SK-N-SH (cell line): Measurements from ENCODE around the gene PKDCC. TPM values are rescaled to one million over a fixed set of nuclear protein-coding genes. Genes with fewer than 3 reads are reported as not detected.

Experiments used
- CTCF ChIA-PET: fragments of 300-600, 350-600 bp; formaldehyde crosslinking; extraction: SDS; loops from one replicate; lab custom pipeline; 2021; lab: Yijun Ruan, JAX
- POLR2A ChIA-PET: fragments of 350-600 bp; sonication (Branson Sonifier 250); formaldehyde crosslinking; extraction: SDS; loops from one replicate; lab custom pipeline; 2020; ENCODE audit warnings: antibody characterized with exemption, inconsistent platforms; lab: Yijun Ruan, JAX
- DNase-seq: peaks from one replicate; pipeline ENCODE4 v3.0.0; 2012
- H2AFZ ChIP-seq: fragments of 200-600 bp; sonication (generic); 2 replicates; pipeline ENCODE4 v1.8.1; 2016; ENCODE audit warnings: antibody characterized with exemption, mild to moderate bottlenecking, low read depth
- H3F3A ChIP-seq: fragments of 200-600 bp; sonication (generic); replicated peaks from 2 replicates; pipeline ENCODE3; 2016; ENCODE audit warnings: antibody characterized with exemption, mild to moderate bottlenecking; ENCODE audit not compliant: insufficient read depth
- H3K27ac ChIP-seq, 2 experiments: fragments of 200-500 bp in 1 of 2; fragments of 200-600 bp in 1 of 2; sonication (Bioruptor generic) in 1 of 2; sonication (generic), shearing (Covaris generic) in 1 of 2; 2 replicates each; pipeline versions ENCODE4 v1.5.1 to v1.6.1; 2014 to 2016; ENCODE audit warnings: low read depth in 2 of 2, inconsistent platforms in 1 of 2, low read length in 1 of 2, mild to moderate bottlenecking in 1 of 2, mixed read lengths in 1 of 2
- H3K27me3 ChIP-seq: fragments of 200-600 bp; sonication (generic), shearing (Covaris generic); 2 replicates; pipeline ENCODE4 v1.6.1; 2016; ENCODE audit warnings: mixed run types; ENCODE audit not compliant: insufficient read depth
- H3K36me3 ChIP-seq, 2 experiments: fragments of 200-500 bp in 1 of 2; fragments of 200-600 bp in 1 of 2; sonication (Bioruptor generic) in 1 of 2; sonication (generic) in 1 of 2; replicated peaks in 1 of 2; 2 replicates each; pipeline versions ENCODE3 to v1.5.1; 2014 to 2016; ENCODE audit warnings: low read length in 1 of 2, mild to moderate bottlenecking in 1 of 2; ENCODE audit not compliant: insufficient read depth in 2 of 2, control insufficient read depth in 1 of 2
- H3K4me1 ChIP-seq, 2 experiments: fragments of 200-500 bp in 1 of 2; fragments of 200-600 bp in 1 of 2; sonication (Bioruptor generic) in 1 of 2; sonication (generic), shearing (Covaris generic) in 1 of 2; 2 replicates each; pipeline versions ENCODE4 v1.5.1 to v1.6.1; 2014 to 2016; ENCODE audit warnings: low read depth in 1 of 2, low read length in 1 of 2, mixed run types in 1 of 2; ENCODE audit not compliant: insufficient read depth in 2 of 2, control insufficient read depth in 1 of 2
- H3K4me2 ChIP-seq: fragments of 200-600 bp; sonication (generic), shearing (Covaris generic); 2 replicates; pipeline ENCODE4 v1.6.1; 2017; ENCODE audit warnings: mixed run types
- H3K4me3 ChIP-seq, 2 experiments: fragments of 200-500 bp in 1 of 2; fragments of 200-600 bp in 1 of 2; sonication (Bioruptor generic) in 1 of 2; sonication (generic), shearing (Covaris generic) in 1 of 2; 2 replicates each; pipeline versions ENCODE4 v1.5.1 to v1.8.1; 2014 to 2016; ENCODE audit warnings: low read depth in 2 of 2, inconsistent platforms in 1 of 2, low read length in 1 of 2, mild to moderate bottlenecking in 1 of 2, mixed read lengths in 1 of 2, moderate library complexity in 1 of 2
- H3K79me2 ChIP-seq: fragments of 200-600 bp; sonication (generic); 2 replicates; pipeline ENCODE4 v1.8.1; 2017; ENCODE audit warnings: mild to moderate bottlenecking; ENCODE audit not compliant: insufficient read depth
- H3K9ac ChIP-seq: fragments of 200-600 bp; sonication (generic); 2 replicates; pipeline ENCODE4 v1.6.1; 2017; ENCODE audit warnings: mixed run types
- H3K9me2 ChIP-seq: fragments of 200-600 bp; sonication (generic); 2 replicates; pipeline ENCODE4 v1.6.1; 2017; ENCODE audit warnings: mixed run types
- H3K9me3 ChIP-seq: fragments of 200-600 bp; sonication (generic); 2 replicates; pipeline ENCODE4 v1.6.1; 2017; ENCODE audit warnings: mixed run types, mild to moderate bottlenecking, moderate library complexity
- H4K20me1 ChIP-seq: fragments of 200-600 bp; sonication (generic); 2 replicates; pipeline ENCODE4 v1.6.1; 2017; ENCODE audit warnings: mild to moderate bottlenecking, mixed run types; ENCODE audit not compliant: insufficient read depth
- CHD2 ChIP-seq: fragments of 150-350 bp; IDR thresholded peaks from 2 replicates; pipeline ENCODE4 v1.6.1; 2018; ENCODE audit warnings: low read length; ENCODE audit not compliant: partially characterized antibody
- EP300 ChIP-seq, 2 experiments: IDR thresholded peaks; 2 replicates each; pipeline versions ENCODE4 v1.4.0 to v1.6.1; 2012; ENCODE audit warnings: borderline replicate concordance in 1 of 2, low read depth in 1 of 2, low read length in 1 of 2
- EZH2phosphoT487 ChIP-seq: fragments of 200-600 bp; sonication (generic); IDR thresholded peaks from 2 replicates; pipeline ENCODE4 v1.6.1; 2017; ENCODE audit warnings: low read depth, mixed run types, mild to moderate bottlenecking, antibody characterized with exemption, moderate library complexity, borderline replicate concordance
- FOXJ3 ChIP-seq: sonication (generic); formaldehyde crosslinking; IDR thresholded peaks from 2 replicates; pipeline ENCODE4 v1.5.1; 2020; ENCODE audit warnings: mild to moderate bottlenecking, missing genetic modification reagents
- FOXM1 ChIP-seq: IDR thresholded peaks from 2 replicates; pipeline ENCODE4 v1.4.0; 2012; ENCODE audit warnings: low read depth, mild to moderate bottlenecking
- GATA2 ChIP-seq: sonication (generic); formaldehyde crosslinking; IDR thresholded peaks from 2 replicates; pipeline ENCODE4 v1.5.0; 2020; ENCODE audit warnings: mild to moderate bottlenecking, missing genetic modification reagents
- MEF2A ChIP-seq: IDR thresholded peaks from 2 replicates; pipeline ENCODE4 v1.4.0; 2012; ENCODE audit warnings: low read depth, borderline replicate concordance
- MXI1 ChIP-seq: IDR thresholded peaks from 2 replicates; pipeline ENCODE4 v1.6.1; 2012; ENCODE audit warnings: mild to moderate bottlenecking, low read depth, low read length, improper control_type of control experiment
- RCOR1 ChIP-seq: fragments of 150-350 bp; IDR thresholded peaks from 2 replicates; pipeline ENCODE4 v1.6.1; 2017; ENCODE audit warnings: antibody characterized with exemption, low read length
- RFX5 ChIP-seq: IDR thresholded peaks from 2 replicates; pipeline ENCODE4 v1.6.1; 2012; ENCODE audit warnings: mild to moderate bottlenecking, improper control_type of control experiment, low read length
- RXRA ChIP-seq: IDR thresholded peaks from 2 replicates; pipeline ENCODE4 v1.4.0; 2012; ENCODE audit warnings: low read depth, mild to moderate bottlenecking, borderline replicate concordance
- SMC3 ChIP-seq: IDR thresholded peaks from 2 replicates; pipeline ENCODE4 v1.6.1; 2012; ENCODE audit warnings: low read depth, low read length, improper control_type of control experiment
- TEAD4 ChIP-seq: IDR thresholded peaks from 2 replicates; pipeline ENCODE4 v1.4.0; 2012; ENCODE audit warnings: mild to moderate bottlenecking, borderline replicate concordance; ENCODE audit not compliant: insufficient read depth
- WGBS: methylation state at CpG from one replicate; pipeline ENCODE4 v1.1.6; 2017; ENCODE audit warnings: low lambda C conversion rate; 5-methylcytosine and 5-hydroxymethylcytosine counted together
- polyA plus RNA-seq, 3 experiments: library from polyadenylated mRNA; depleted of rRNA; stranded (reverse); fragments of >200 nt; gene quantifications; 2 replicates each; pipeline ENCODE4 v1.2.3, GENCODE V29; 2012
- TF ChIP-seq, protein P1 (sequence below): IDR thresholded peaks from 2 replicates; pipeline ENCODE4 v1.4.0; 2012; ENCODE audit warnings: low read depth
- TF ChIP-seq, protein P2 (sequence below): fragments of 150-350 bp; IDR thresholded peaks from 2 replicates; pipeline ENCODE4 v1.6.1; 2016; ENCODE audit warnings: mild to moderate bottlenecking, low read depth, low read length
- TF ChIP-seq, protein P3 (sequence below): fragments of 200-600 bp; sonication (generic); IDR thresholded peaks from 2 replicates; pipeline ENCODE4 v1.6.1; 2017; ENCODE audit warnings: antibody characterized with exemption, mild to moderate bottlenecking, moderate library complexity
- TF ChIP-seq, protein P4 (sequence below): IDR thresholded peaks from 2 replicates; pipeline ENCODE4; 2012

The PKDCC gene
- polyA plus RNA-seq, 1 of the 3 experiments (the other 2 are of a cell fraction) = 16.0 TPM

DNA sequence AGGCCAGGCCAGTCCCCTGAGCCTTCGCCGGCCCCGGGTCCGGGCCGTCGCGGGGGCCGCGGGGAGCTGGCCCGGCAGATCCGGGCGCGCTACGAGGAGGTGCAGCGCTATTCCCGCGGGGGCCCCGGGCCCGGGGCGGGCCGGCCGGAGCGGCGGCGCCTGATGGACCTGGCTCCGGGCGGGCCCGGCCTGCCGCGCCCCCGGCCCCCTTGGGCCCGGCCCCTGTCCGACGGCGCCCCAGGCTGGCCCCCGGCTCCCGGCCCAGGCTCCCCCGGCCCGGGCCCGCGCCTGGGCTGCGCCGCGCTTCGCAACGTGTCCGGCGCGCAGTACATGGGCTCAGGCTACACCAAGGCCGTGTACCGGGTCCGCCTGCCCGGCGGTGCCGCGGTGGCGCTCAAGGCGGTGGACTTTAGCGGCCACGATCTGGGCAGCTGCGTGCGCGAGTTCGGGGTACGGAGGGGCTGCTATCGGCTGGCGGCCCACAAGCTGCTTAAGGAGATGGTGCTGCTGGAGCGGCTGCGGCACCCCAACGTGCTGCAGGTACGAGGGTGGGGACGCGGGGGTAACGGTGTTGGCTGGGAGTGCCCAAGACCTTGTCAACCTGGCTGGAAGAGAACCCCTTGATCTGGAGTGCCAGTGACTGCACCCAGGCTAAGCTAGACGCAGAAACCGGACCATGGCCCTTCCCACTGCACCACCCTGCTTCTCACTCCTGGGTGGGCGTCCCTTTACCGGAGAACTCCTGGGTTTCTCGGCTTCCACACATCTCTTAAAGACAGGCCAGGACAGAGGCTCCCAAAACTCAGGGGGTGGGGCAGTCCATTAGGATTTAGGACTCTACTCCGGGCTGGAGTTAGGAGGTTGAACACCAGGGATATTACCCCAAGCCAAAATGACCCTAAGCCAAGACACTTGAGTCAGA lies 739 bp downstream of the PKDCC start:
- Histone ChIP-seq H3K4me3 (peak overlapping the region; percentile 67 to 69), H3K4me1 (peaks cover 0 to 64% of the 10 kb centered on the region in 2 experiments; a peak in 2 of 4 replicates), H3K27ac (peak overlapping the region in 1 of 2 experiments; percentile 77; a peak in 2 of 4 replicates), H3K36me3 (no peaks in the 10 kb centered on the region), H3K4me2 (peak overlapping the region; percentile 92), H2AFZ (no peak overlapping the region), H4K20me1 (no peaks in the 10 kb centered on the region), H3K9ac (peak overlapping the region; percentile 54; the same call in 1 of the 2 replicates), H3K27me3 (0 out of 2 replicates have a peak, but pooled peaks cover 5% of the 10 kb centered on the region), H3K79me2 (no peaks in the 10 kb centered on the region), H3K9me2 (no peaks in the 10 kb centered on the region), H3K9me3 (no peaks in the 10 kb centered on the region), H3F3A (no peaks in the 10 kb centered on the region)
- 22% methylated on average over 32 of the region's 80 CpGs for WGBS
- TF ChIP-seq, protein P1, sequence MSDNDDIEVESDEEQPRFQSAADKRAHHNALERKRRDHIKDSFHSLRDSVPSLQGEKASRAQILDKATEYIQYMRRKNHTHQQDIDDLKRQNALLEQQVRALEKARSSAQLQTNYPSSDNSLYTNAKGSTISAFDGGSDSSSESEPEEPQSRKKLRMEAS = 0 out of 2 replicates have a peak, but pooled peaks have one; percentile 36
- peak; percentile 34; the same call in 1 of the 2 replicates for TF ChIP-seq MXI1
- TF ChIP-seq RXRA = no peak
- no peak for TF ChIP-seq MEF2A
- DNase-seq = peak; percentile 81
- CTCF ChIA-PET = interaction anchor here (0.6 to 11.2 kb wide), 16 partner anchors 9 to 280 kb away, joined by 3 to 193 read pairs (median 5); no protein-coding TSS in a partner anchor
- POLR2A ChIA-PET = interaction anchor here (0.7 to 5.2 kb wide), 18 partner anchors 11 to 180 kb away, joined by 3 to 93 read pairs (median 10); no protein-coding TSS in a partner anchor

DNA sequence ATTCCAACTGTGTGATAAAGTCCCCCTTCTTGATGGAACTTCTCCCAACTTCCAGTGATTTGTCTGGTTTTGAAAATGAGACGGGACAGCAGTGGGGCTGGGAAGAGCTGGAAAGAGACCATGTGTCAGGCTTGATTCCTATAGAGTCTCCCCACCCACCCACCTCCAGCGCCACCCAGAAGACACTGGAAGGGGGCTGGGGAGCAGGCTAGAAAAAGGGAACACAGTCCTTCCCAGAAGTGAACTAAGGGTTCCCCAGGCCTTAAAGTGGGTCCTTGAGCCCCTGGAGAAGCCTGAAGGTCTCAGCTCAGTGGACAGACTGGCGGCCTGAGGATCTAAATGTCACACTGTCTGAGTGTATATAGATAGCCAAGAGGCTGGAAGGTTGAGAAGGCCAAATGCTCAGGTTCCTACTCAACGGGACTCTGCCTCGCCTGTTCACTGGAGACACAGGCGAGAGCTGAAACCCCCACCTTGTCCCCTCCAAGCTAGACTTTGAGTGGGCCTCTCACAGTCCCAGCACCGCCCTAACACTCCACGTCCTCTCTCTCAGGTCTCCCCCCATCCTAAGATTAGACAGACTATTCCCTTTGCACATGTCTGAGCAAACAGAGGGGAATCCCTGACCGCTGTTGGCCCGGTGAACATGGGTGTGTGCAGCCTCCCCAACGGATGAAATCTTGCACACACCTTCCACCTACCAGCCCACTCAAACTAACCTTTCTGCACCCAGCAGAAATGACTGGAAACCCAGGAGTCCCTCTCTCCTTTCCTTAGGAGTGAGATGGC lies 1.6 kb downstream of the PKDCC start:
- Histone ChIP-seq H3K4me1 (peaks cover 0 to 63% of the 10 kb centered on the region in 2 experiments; a peak in 2 of 4 replicates), H3K9me3 (no peaks in the 10 kb centered on the region), H4K20me1 (no peaks in the 10 kb centered on the region), H3K27ac (no peak overlapping the region), H3K4me2 (peak overlapping the region; percentile 92), H2AFZ (no peak overlapping the region), H3K9me2 (no peaks in the 10 kb centered on the region), H3K27me3 (0 out of 2 replicates have a peak, but pooled peaks cover 5% of the 10 kb centered on the region), H3K9ac (no peak overlapping the region), H3F3A (no peaks in the 10 kb centered on the region), H3K4me3 (peak overlapping the region; percentile 67 to 69), H3K36me3 (peaks cover 0 to 7% of the 10 kb centered on the region in 2 experiments), H3K79me2 (no peaks in the 10 kb centered on the region)
- DNase-seq = no peak
- CTCF ChIA-PET = interaction anchor here (0.6 to 11.2 kb wide), 10 partner anchors 20 to 279 kb away, joined by 3 to 193 read pairs (median 10); no protein-coding TSS in a partner anchor
- no peak for TF ChIP-seq SMC3
- TF ChIP-seq, protein P2, sequence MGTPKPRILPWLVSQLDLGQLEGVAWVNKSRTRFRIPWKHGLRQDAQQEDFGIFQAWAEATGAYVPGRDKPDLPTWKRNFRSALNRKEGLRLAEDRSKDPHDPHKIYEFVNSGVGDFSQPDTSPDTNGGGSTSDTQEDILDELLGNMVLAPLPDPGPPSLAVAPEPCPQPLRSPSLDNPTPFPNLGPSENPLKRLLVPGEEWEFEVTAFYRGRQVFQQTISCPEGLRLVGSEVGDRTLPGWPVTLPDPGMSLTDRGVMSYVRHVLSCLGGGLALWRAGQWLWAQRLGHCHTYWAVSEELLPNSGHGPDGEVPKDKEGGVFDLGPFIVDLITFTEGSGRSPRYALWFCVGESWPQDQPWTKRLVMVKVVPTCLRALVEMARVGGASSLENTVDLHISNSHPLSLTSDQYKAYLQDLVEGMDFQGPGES = no peak
- TF ChIP-seq MEF2A = no peak
- no peak for TF ChIP-seq MXI1
- no peak for TF ChIP-seq EP300 (IDR thresholded peaks at IDR 0.05; ENCODE audit: borderline replicate concordance in 1 of 2, low read depth in 1 of 2, low read length in 1 of 2)
- no peak for TF ChIP-seq TEAD4
- no peak for TF ChIP-seq FOXJ3 (CRISPR knock-in tag)
- no peak for TF ChIP-seq GATA2 (CRISPR knock-in tag)
- TF ChIP-seq CHD2 = no peak
- TF ChIP-seq, protein P3, sequence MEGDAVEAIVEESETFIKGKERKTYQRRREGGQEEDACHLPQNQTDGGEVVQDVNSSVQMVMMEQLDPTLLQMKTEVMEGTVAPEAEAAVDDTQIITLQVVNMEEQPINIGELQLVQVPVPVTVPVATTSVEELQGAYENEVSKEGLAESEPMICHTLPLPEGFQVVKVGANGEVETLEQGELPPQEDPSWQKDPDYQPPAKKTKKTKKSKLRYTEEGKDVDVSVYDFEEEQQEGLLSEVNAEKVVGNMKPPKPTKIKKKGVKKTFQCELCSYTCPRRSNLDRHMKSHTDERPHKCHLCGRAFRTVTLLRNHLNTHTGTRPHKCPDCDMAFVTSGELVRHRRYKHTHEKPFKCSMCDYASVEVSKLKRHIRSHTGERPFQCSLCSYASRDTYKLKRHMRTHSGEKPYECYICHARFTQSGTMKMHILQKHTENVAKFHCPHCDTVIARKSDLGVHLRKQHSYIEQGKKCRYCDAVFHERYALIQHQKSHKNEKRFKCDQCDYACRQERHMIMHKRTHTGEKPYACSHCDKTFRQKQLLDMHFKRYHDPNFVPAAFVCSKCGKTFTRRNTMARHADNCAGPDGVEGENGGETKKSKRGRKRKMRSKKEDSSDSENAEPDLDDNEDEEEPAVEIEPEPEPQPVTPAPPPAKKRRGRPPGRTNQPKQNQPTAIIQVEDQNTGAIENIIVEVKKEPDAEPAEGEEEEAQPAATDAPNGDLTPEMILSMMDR = no peak
- TF ChIP-seq RFX5 = no peak
- TF ChIP-seq FOXM1 = no peak
- TF ChIP-seq RCOR1 = no peak
- TF ChIP-seq, protein P4, sequence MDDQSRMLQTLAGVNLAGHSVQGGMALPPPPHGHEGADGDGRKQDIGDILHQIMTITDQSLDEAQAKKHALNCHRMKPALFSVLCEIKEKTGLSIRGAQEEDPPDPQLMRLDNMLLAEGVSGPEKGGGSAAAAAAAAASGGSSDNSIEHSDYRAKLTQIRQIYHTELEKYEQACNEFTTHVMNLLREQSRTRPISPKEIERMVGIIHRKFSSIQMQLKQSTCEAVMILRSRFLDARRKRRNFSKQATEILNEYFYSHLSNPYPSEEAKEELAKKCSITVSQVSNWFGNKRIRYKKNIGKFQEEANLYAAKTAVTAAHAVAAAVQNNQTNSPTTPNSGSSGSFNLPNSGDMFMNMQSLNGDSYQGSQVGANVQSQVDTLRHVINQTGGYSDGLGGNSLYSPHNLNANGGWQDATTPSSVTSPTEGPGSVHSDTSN = no peak
- no peak for TF ChIP-seq EZH2phosphoT487
- WGBS = 92% methylated on average over 10 of the region's 11 CpGs
- POLR2A ChIA-PET = interaction anchor here (0.8 to 5.2 kb wide), 6 partner anchors 10 to 95 kb away, joined by 3 to 93 read pairs (median 7); no protein-coding TSS in a partner anchor
